RWPE1 (cell line): Measurements from ENCODE around the gene FAM217A.

Source experiments
- CTCF ChIA-PET: fragments of 350-600 bp; sonication (Branson Sonifier 250); formaldehyde crosslinking; extraction: SDS; loops from one replicate; lab custom pipeline; 2021; lab: Yijun Ruan, JAX
- POLR2A ChIA-PET: fragments of 400-600 bp; formaldehyde crosslinking; extraction: SDS; loops from one replicate; lab custom pipeline; 2020; ENCODE audit warnings: antibody characterized with exemption; ENCODE audit not compliant: low non-redundant PET; lab: Yijun Ruan, JAX
- DNase-seq: peaks from one replicate; pipeline ENCODE4 v3.0.0; 2012; ENCODE audit warnings: low spot score
- H3K27ac ChIP-seq: fragments of 450-650 bp; 2 replicates; pipeline ENCODE4 v1.5.1; 2017
- CTCF ChIP-seq: fragments of 450-650 bp; conservative IDR thresholded peaks from 2 replicates; pipeline ENCODE4 v1.5.1; 2017; ENCODE audit warnings: low read depth, mild to moderate bottlenecking

Gene FAM217A

GRCh38 chr6:4023240-4023639, 55.7 kb downstream of the FAM217A start:
- no peak overlapping the region for H3K27ac ChIP-seq
- no peak for TF ChIP-seq CTCF
- CTCF ChIA-PET = interaction anchor here (0.6 to 0.8 kb wide), 2 partner anchors 161 to 291 kb away, joined by 3 to 4 read pairs; no protein-coding TSS in a partner anchor
- no peak for DNase-seq
- POLR2A ChIA-PET = interaction anchor here (0.6 to 0.8 kb wide), 2 partner anchors 701 to 1097 kb away, joined by 3 to 7 read pairs; no protein-coding TSS in a partner anchor

- TF ChIP-seq CTCF = no peak
- peak overlapping the region; percentile 96 for H3K27ac ChIP-seq
- ChIA-PET CTCF (interaction anchor here (0.6 to 1.7 kb wide), 4 partner anchors 9 to 498 kb away, joined by 3 to 4 read pairs (median 4); no protein-coding TSS in a partner anchor), POLR2A (interaction anchor here (0.6 to 0.7 kb wide), 3 partner anchors 72 to 458 kb away, joined by 3 to 6 read pairs (median 4); no protein-coding TSS in a partner anchor)
- no peak for DNase-seq
Observed at GRCh38 chr6:4021854-4022695, 56.9 kb downstream of the FAM217A start.

GRCh38 chr6:4021133-4021853, 57.6 kb downstream of the FAM217A start:
- peak; percentile 38; the same call in 1 of the 2 replicates for TF ChIP-seq CTCF
- ChIA-PET POLR2A (interaction anchor here (0.5 to 0.7 kb wide), 6 partner anchors 28 to 958 kb away, joined by 3 to 6 read pairs (median 4); no protein-coding TSS in a partner anchor), CTCF (interaction anchor here (0.6 to 1.7 kb wide), 3 partner anchors 8 to 958 kb away, joined by 3 to 4 read pairs (median 4); no protein-coding TSS in a partner anchor)
- peak overlapping the region; percentile 96 for H3K27ac ChIP-seq
- DNase-seq = peak; percentile 83

GRCh38 chr6:4020822-4021132, 58.2 kb downstream of the FAM217A start:
- no peak for DNase-seq
- peak overlapping the region; percentile 96 for H3K27ac ChIP-seq
- ChIA-PET POLR2A (interaction anchor here (0.5 to 0.7 kb wide), 3 partner anchors 28 to 957 kb away, joined by 3 to 6 read pairs (median 4); no protein-coding TSS in a partner anchor), CTCF (interaction anchor here (0.6 to 1.7 kb wide), 2 partner anchors 8 to 957 kb away, joined by 3 to 4 read pairs; no protein-coding TSS in a partner anchor)
- no peak for TF ChIP-seq CTCF

- CTCF ChIA-PET = no interaction called here
- peak overlapping the region; percentile 98 for H3K27ac ChIP-seq
- DNase-seq = no peak
- TF ChIP-seq CTCF = no peak
- POLR2A ChIA-PET = no interaction called here
Observed at GRCh38 chr6:4018924-4019236, 60.1 kb downstream of the FAM217A start.
